ENCODE data around the gene HNRNPA0.

Gene HNRNPA0

GRCh38 chr5:137753691-137754187, 424 bp downstream of the HNRNPA0 start:
- no peak for DNase-seq

- no peak for DNase-seq
Measured at GRCh38 chr5:137752905-137753690, 1.1 kb downstream of the HNRNPA0 start.

DNA sequence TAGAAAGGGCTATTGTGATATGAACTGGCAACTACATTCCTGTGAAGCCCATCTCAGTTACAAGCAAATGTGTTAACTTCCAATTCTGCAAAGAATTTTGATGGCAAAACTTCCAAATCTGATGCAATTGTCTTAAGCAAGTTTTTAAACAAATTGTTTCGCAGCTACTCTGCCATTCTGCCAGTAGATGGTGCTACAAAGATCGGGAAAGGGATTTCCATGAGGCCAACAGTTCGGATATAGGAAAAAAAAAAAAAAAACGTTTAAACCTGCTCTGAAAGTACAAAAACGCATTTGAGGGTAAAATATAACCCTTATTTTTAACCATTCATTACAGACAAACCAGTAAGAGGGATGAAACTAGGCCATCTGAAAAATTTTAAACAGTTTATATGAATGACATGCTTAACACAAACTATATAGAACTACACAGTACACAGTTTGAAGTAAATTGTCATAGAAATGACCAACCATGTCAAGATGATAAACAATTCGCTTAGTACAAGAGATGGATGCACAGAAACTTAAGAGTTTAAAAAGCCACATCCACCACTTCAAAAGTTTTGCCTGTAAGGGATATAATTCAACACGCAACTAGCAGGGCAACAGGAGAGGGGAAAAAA, 2.2 kb downstream of the HNRNPA0 start:
- DNase-seq, result no peak

- DNase-seq, result no peak
Measured at GRCh38 chr5:137750436-137750835, 3.7 kb downstream of the HNRNPA0 start.

GRCh38 chr5:137747848-137748247, 6.3 kb downstream of the HNRNPA0 start:
- DNase-seq, result no peak

GRCh38 chr5:137743031-137743640, 11.0 kb downstream of the HNRNPA0 start:
- no peak for DNase-seq

DNA sequence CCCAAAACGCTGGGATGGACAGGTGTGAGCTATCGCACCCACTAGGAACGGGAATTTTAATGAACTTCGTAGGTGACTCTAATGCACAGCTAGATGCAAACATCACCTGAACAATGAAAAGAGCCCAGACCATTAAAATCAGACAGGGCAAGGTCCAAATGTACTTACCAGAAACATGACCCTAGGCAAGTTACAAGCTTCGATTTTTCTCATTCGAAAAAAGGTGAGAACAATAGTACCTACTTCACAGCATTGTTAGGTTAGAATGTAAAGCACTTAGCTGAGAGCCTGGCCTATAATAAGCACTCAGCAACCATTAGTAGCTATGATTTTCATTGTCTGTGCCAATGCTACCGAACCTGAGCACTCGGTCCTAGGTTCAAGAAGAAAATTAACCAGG, 12.4 kb downstream of the HNRNPA0 start:
- no peak for DNase-seq

- no peak for DNase-seq
Measured at GRCh38 chr5:137739737-137740136, 14.4 kb downstream of the HNRNPA0 start.

GRCh38 chr5:137738947-137739346, 15.2 kb downstream of the HNRNPA0 start:
- no peak for DNase-seq

DNA sequence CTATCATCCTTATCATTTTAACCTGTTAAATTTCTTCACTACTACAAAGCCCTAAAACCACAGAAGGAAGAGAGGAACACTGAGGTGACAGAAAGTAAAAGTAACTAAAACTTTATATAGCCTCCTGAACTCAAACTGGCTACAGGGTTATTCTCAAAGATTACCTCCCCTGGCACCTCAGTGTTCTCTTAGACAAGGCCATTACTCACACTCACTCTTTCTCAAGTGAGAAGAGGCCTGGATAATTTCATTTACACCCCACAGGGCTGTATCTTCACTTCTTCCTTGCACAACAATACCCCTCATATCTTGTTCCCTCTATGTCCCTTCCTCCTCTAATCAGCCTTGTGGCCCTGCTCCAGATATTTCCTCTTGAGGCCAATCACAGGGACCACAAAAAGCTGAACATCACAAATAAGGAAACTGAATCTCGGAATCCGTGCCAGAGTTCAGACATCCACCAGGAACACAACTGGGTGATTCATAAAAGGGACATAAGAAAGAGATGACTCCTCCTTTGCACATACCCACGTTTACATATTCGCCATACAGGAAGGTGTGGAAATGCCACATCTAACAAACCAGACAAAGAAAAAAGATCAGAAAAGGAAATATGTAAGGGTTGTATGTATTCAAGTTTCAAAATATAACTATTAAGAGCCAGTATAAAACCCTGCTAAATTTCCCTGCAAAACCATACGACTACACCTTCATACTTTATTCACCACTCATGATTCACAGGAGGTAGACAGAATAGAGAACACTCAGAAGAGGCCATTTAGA, 16.6 kb downstream of the HNRNPA0 start:
- no peak for DNase-seq

DNA sequence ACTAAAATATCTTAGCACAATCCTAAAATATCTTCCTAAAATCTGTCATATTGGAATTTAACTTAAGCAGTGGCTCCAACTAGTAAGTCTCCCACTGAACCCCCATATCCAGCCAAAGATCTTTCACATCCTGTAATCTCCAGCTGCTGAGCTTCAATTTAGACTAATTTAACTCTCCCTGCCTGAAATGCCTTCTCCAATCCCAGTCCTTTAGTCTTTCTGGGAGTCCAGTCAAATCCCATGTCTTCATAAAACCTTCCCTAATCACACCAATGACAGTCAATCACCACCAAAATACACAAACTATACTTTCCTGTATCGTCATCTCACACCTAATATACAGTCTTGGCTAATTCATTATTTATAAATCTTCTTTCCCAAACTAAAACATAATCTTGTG, 17.7 kb downstream of the HNRNPA0 start:
- DNase-seq, result no peak

DNA sequence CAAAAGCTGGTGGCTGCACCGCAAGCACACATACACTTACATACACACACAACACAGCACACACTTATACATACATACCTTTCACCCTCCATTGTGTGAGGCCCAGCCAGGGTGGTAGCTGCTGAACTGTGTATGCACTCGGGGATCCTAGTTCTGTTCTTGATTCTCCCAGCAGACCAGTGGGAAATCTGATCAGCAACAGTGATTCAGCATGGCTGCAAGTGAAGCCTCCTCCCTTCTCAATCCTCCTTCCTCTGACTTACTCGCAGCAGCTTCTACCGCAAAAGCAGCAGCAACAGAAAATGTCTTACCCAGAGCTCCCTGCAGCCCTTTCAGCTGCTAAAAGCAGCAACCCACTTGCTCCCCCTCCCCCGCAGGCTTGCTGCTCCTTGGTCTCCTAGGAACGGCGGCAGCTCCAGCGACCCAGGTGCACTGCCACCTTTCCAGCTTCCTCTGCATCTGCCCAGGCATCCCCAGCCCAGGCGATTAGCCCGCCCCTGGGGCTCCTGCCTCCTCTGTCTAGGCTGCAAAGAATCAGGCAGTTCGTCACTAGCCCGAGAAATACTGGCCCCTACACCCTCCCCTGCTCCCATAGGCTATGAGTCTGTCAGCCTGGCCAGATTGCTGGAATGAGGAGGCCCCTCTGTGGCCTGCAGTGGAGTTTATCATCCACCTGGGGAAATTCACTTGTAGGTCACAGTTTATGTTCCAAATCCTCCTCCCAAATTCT, 18.4 kb downstream of the HNRNPA0 start, which contains the start of gene KLHL3:
KLHL3 (minus strand) TSS at position 535 of the 730 bp plus-strand sequence; CDS start at position 92, 443 bp downstream.
- peak; percentile 35 for DNase-seq

DNA sequence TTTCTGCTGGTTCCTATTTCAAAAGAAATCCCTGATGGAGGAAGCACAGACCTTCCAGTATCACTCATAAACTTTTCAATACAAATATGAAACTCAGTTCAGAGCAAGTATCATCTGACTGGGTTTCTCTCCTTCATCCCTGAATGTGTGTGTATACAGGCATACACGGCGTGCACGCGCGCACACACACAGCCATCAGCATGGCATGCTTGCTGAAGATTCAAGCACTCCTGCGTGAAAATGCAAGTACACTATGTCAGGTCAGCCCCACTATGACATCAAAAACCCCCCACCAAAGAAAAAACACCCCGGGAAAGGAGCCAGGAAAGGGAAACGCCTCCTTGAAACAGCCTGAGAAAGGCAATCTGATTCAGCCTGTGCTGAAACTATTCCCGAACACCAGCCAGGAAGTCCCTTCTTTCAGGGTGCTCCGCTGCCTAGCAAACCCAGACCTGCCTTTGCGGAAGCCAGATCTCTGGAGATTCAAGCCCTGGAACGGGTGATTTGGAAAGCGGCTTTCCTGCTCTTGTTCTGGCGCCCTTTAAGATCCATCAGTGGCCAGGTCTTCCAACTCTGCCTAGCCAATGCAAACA, 19.1 kb downstream of the HNRNPA0 start:
- DNase-seq, result no peak

DNA sequence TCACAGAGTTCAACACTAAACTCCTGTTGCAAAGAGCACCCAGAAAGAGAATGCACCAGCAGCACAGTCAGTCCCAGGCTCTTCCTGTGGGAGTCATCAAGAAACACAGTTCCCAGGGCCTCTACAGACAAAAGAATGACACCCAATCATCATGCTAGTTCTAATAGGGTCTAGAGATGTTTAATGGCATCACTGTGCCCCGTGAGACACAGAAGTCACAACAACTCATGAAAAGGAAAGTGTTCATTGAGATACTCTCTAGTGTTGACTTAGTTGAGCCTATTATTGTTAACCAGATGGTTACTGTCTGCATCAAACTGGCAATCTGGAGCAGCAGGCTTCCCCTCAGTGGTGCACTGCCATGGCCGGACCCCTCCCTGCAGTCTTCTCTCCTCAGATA, 19.8 kb downstream of the HNRNPA0 start:
- DNase-seq, result no peak

- DNase-seq, result no peak
Measured at GRCh38 chr5:137733922-137734321, 20.2 kb downstream of the HNRNPA0 start.

DNA sequence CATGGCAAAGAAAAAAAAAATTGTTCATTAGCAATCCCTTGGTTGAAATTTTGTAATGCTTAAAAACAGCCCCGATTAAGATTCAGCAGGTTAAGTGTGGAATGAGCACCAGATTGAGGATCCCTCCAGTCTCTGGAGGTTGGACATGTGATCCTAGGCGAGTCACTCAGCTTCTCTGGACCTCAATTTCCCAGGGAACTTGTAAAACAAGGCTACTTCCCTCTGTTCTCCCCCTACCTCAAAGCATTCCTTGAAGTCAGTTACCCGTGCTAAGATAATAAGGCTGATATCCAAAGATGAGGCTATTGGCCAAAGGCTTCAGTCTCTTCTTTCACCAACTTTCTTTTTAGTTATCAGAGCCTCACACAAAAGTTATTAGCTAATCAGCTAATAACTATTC, 21.2 kb downstream of the HNRNPA0 start:
- no peak for DNase-seq

DNA sequence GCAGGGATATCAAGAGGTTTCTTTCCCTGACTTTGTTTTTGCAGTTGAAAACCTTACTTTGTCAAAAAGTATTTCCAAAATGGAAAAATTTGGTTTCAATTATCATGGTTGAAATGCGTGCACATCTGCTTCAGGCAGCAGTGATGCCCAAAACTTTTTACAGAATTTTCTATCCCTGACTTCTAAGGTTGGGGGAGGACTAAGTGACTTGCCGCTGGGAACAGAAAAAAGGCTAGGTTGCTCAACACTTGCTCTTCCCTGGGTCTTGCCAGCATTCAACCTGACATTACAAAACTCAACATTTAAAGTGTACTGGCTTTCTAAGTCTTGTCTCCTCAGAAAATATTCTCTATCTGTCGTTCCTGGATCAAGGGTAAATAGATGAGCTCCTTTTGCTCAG, 23.0 kb downstream of the HNRNPA0 start:
- DNase-seq, result no peak

GRCh38 chr5:137730336-137730735, 23.8 kb downstream of the HNRNPA0 start:
- no peak for DNase-seq

GRCh38 chr5:137728048-137728447, 26.1 kb downstream of the HNRNPA0 start:
- DNase-seq, result no peak

- DNase-seq, result no peak
Measured at GRCh38 chr5:137727623-137728022, 26.5 kb downstream of the HNRNPA0 start.

DNA sequence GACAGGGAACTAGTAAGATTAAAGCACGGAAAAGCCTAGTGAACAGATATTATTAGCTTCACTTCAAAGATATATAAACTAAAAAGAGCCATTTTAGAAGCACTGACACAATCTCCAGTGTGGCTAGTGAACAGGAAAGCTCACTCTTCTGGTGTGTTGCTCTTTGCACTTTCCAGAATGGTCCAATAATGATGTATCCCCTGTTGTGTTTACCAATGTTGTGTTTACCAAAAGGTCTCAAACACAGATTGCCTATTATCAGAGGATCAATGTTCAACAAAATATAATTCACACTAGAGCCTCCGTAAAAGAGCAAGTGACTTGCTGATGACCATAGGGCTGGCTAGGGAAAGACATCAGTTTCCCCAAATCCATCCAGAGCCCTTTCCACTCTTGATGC, 29.9 kb downstream of the HNRNPA0 start:
- DNase-seq, result no peak

DNA sequence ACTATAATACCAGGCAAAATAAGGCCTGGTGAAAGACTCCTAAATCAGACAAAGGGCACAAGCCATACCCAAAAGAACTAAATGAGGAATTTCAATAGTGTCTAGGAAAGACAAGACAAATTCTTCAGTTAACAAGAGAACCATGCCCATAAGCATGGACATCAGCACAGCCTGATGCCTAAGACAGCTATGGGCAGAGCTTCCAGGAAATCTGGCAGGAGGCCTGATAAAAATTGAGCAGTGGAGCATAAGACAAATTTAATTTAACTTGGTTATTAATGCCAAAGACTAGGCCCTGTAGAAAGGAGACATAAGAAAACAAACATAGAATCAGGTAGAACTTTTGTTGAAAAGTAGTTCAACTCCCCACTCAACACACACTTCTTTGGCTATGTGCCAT, 35.6 kb downstream of the HNRNPA0 start:
- DNase-seq, result no peak
